ENCODE results near the gene PTCD3. TPM values are rescaled to one million over a fixed set of nuclear protein-coding genes. Genes with fewer than 3 reads are reported as not detected.

The PTCD3 gene
- total RNA-seq = 77.0 TPM

DNA sequence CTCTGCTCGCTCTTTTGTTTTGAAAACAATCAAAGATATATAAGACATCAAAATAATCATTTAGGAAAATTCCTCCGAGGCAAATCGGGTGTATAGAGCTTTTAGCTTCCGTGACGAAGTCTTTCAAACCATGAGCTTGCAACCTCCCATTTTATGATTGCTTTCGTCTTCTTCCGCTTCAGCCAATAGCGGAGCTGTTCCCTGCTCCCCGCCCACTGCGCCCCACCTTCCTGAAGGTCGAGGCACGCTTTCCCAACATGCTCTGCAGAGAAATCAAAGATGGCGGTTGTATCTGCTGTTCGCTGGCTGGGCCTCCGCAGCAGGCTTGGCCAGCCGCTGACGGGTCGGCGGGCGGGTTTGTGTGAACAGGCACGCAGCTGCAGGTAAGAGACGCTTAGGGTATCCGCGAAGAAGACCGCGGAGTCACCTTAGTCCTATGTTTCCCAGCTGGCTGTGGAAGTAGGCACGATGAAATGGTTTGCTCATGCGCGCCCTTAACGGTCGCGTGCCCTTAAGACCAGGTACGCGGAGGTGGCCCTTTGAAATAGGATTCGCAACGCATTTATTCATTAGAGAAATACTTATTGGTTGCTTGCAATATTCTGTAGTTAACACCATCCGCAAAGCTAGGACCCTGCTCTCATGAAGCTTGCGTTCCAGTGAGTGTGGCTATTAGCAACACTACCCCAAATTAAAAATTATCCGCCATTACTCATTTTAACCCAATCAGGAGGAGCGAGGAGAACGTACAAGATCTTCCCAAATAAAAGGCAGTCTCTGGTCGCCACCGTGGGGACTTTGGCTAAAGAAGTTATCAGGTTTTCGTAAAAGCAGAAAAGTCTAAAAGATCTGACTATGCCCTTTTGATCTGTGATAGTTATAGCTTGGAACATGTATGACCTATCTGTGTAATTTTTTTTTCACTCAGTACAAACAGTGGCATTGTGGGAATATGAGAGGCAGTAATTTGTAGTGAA lies at the start of gene PTCD3:
Gene PTCD3, plus strand, starts transcription at position 267 of the 977 bp plus-strand sequence. Its CDS starts 13 bp downstream, at position 280.
- no peak for FAIRE-seq

DNA sequence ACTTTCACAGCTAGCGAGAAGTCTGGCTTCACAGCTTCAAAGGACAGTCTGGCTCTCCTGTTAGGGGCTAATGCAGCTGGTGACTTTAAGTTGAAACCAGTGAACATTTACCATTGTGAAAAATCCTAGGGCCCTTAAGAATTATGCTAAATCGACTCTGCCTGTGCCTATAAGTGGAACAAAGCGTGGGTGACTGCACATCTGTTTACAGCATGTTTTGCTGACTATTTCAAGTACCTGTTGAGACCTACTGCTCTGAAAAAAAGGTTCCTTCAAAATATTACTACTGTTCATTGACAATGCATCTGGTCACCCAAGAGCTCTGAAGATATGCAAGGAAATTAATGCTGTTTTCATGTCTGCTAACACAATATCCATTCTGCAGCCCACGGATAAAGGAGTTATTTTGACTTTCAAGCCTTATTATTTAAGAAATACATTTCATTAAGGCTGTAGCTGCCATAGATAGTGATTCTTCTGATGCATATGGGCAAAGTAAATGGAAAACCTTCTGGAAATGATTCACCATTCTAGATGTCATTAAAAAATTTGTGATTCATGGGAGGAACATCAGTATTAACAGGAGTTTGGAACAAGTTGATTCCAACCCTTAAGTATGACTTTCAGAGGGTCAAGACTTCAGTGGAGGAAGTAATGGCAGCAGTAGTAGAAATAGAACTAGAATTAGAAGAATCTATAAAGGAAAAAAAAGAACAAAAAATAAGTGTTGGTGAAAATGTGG lies 49.3 kb upstream of the PTCD3 start:
- FAIRE-seq = no peak
- no peak for DNase-seq (ENCODE audit: low spot score in 2 of 2)

More for the DNA sequence above, at the start of gene PTCD3:
- DNase-seq (ENCODE audit: low spot score in 2 of 2) = peak; percentile 61 to 84

DNA sequence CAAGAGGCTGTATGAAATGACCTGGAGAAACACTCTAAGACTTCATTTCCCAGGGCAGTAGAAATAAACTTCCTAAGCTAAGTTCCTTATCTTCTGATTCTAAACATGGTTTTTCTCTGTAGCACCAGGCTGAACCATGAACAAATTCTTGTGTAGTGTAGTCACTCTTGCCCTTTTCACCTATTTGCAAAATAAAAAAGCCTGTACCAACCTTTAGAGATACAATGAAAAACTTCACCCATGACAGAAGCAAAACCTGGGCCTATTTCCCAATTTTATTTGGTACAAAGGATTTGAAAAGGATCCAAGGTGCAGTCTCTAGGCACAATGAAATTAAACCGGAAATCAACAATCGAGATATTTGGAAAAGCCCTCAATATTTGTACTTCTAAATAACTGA lies 44.0 kb upstream of the PTCD3 start:
- no peak for FAIRE-seq
- no peak for DNase-seq (ENCODE audit: low spot score in 2 of 2)

DNA sequence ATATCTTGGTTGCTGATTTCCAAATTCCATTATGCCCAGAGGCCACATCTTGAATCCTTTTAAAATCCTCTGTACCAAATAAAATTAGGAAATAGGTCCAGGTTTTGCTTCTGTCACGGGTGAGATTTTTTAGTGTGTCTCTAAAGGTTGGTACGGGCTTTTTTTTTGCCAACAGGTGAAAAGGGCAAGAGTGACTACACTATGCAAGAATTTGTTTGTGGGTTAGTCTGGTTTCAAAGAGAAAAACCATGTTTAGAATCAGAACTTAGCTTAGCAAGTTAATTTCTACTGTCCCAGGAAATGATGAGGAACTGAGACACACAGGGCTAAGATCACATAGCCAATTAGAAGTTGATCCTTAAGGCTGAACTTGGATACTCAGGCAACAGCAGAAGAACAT lies 42.0 kb upstream of the PTCD3 start:
- no peak for FAIRE-seq

DNA sequence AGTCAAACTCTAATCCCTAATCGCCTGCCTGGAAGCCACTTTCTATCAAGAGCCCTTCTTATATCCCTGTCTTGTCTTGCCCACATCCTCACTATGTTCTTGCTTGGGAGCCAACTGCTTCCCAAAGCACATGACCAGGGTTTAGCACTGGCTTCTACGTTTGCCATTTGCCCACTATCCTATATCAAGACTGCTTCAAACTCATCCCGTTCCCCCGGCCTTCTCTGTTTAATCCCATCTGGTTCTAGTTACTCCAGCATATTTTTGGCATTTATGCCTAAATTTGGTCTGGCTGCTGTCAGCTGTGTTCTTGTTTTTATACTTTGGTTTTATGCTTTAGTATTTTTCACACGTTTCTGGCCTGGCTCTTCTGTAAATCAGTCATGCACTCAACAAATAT lies 40.5 kb upstream of the PTCD3 start:
- FAIRE-seq (no peak), DNase-seq (ENCODE audit: low spot score in 2 of 2) (no peak)

More for the DNA sequence above, 42.0 kb upstream of the PTCD3 start:
- DNase-seq (ENCODE audit: low spot score in 2 of 2) = no peak

DNA sequence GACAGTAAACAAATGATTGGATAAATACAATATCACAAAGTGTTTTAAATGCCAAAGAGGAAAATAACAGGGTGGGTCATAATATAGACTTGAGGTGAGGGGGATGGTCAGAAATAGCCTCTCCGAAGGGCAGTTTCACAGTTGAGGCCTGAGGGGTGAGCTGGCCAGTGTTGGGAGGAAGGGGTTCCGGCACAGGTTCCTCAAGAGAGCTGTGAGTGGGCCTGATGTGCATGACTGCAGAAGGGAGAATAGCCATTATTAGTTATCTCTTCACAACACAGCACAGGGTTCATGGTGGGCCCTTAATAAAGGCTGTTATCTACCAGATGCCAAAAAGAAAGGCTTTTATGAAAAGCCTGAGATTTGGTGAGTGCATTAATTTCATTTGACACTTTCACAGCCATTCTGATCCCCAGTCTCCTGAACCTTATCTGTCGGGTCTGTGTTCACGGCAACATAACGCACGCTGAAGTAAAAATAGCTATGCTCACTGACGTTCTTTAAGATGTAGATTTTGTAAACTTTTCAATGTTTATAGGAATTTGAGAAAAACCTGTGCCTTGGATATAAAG lies 39.9 kb upstream of the PTCD3 start:
- no peak for FAIRE-seq
- no peak for DNase-seq (ENCODE audit: low spot score in 2 of 2)

DNA sequence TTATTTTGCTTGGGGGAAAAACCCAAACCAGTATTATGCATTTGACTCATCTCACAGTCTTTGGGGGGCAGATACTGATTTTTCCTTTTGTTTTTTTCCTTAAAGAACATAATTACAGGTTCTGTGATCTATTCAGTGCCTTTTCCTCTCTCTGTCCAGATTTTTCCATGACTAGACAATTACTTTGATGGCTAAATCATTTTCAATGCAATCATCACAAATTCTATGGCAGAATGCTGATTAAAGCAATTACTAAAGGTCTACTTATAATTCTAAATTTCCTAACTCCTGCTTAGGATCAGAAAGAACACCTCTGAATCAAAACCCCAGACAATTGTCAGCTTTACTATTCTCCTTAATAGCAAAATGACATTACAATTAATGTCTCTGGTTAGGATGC lies 39.1 kb upstream of the PTCD3 start:
- DNase-seq (ENCODE audit: low spot score in 2 of 2) (no peak), FAIRE-seq (no peak)

DNA sequence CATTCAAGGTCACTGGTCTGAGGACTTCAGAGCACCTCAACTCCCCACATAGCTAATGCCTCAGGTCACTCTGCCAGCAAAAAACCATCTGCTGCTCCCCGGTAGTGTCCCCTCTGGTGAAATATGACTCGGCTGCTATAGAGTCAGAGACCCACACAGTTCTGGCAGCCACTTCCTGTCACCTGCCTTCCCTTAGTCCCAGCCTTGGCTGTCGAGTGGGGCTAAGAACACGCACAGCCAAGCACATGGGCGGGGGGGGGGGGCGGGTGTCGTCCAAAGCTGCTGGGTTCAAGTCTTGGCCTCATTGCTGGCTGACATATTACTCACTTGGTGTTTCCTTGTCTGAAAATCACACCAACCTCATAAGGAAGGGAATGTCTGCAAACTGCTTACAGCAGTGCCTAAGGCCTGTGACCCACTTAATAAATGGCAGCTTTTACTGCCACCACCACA lies 37.9 kb upstream of the PTCD3 start:
- DNase-seq (ENCODE audit: low spot score in 2 of 2) (no peak), FAIRE-seq (no peak)

DNA sequence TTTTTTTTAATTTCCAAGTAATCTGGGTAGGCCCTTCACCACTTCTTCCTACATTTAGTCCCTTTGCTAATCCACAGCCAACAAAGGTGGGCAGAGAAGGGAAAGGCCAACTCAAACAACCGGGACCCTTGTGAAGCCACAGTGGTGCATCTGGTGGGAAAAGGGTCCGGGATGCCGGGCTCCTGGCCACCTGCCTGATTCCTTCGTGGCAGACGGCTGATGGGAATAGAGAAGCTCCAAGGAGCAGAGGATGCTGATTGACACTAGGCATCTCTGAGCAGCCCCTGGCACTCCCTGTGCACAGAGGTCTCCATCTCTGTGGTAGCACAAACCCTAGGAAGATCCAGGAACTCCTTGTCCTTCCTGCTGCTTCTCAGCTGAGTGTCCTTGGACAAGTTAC lies 37.4 kb upstream of the PTCD3 start:
- DNase-seq (ENCODE audit: low spot score in 2 of 2) (no peak), FAIRE-seq (no peak)

DNA sequence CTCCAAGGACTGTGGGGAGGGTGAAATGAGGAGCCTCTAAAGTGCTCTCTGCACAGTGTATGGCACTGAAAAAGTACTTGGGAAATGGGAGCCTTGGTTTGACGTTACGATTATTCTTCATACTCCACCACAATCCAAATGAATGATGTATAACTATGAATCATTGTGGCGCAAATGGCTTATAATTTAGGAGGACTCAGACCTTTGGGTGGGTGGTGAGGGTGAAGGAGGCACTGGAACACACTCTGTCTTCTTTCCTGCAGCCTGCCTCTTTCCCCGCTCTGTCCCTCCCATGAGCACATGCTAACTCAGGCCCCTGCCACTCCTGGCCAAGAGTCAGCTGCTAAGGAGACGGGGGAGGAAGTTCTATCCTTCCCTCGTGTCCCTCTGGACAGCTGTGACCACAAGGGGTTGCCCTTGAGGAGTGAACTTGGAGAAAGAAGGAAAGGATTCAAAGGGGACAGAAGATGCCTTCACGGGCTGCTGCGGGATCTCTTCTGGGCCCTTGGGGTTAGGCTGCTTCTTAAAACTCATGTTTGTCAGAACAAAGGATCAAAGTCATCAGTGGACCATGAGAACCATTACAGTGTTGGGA lies 36.8 kb upstream of the PTCD3 start:
- FAIRE-seq = no peak
- DNase-seq (ENCODE audit: low spot score in 2 of 2) = no peak

DNA sequence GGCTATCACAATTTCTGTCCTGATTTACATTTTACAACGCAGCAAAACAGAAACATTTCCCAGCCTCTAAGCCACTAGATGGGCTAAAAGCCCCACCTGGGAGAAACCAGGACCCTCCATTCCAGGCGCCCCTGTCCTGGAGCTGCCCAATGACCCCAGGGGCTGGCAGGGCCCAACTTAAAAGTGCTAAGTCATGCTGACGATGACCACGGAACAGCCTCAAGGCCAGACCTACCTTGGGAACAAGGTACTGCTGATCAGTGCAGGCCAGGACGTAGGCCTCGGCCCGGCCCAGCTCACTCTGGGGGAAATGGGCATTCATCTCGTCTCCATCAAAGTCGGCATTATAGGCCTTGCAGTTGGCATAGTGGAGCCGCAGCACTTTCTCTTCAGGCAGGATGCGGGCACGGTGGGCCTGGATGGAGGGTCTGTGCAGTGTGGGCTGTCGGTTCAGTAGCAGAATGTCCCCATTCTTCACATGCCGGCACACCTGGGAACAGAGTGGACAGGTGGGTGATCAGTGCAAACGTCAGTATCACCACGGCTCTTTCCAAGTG lies 36.2 kb upstream of the PTCD3 start:
- no peak for FAIRE-seq
- DNase-seq (ENCODE audit: low spot score in 2 of 2) = no peak

DNA sequence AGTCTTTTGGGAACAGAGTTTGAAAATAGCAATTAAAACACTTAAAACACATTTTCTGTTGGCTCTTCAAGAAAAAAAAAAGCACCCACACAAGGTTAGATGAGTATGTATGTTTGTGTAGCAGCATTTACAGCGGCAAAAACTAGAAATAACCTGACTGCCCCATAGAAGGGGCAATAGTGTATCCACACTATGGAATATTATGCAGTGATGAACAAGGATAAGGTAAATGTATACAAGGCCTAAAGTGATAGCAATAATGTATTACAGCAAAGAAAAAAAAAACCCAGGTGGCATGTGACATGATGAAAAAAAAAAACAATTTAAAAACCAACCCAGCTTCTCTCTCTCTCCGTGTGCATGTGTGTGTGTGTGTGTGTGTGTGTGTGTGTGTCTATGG lies 35.2 kb upstream of the PTCD3 start:
- FAIRE-seq (no peak), DNase-seq (ENCODE audit: low spot score in 2 of 2) (no peak)

DNA sequence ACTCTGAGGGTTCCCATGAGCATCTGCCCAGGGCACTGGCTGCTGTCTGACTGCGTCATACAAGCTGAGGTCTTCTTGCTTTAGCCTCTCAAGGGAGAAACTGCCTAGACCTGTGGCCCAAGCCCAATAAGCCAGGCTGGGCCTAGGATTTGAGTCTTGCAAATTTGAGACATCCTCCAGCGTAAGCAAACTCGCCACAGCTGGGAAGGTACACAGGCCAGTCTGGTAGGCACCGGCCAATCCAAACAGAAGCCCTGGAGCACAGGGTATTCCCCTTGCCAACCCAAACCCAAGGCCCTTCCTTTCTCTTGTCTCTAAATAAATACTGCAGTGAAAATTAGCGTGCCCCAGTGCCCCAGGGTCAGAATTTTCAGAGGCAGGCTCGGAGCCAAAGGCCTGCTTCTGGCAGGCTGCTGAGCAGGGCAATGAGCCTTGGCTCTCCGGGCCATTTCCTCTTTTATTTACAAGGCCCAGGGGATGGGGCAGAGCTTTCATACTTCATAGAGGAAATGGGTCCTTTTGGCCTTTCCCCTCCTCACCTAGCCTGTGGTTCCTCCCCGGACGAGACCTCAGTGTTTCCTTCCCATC lies 33.7 kb upstream of the PTCD3 start:
- peak; percentile 38 to 46 for DNase-seq (ENCODE audit: low spot score in 2 of 2)
- FAIRE-seq = no peak

DNA sequence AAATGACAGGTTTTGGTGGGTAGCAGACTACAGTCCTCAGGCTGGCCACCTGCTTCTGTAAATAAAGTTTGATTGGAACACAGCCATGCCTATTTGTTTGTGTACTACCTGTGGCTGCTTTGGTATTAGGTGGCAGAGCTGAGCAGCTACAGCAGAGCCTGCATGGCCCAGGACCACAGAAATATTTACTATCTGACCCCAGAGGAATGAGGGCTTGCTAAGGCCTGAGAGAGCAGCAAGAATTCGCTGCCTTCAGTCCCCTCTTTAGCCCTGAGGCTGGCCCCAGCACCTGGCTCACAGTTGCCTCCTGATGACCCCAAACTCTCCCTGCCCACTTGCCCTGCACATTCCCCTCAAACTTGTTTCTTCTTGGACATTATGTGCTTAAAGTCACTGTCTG lies 32.8 kb upstream of the PTCD3 start:
- no peak for FAIRE-seq
- no peak for DNase-seq (ENCODE audit: low spot score in 2 of 2)

DNA sequence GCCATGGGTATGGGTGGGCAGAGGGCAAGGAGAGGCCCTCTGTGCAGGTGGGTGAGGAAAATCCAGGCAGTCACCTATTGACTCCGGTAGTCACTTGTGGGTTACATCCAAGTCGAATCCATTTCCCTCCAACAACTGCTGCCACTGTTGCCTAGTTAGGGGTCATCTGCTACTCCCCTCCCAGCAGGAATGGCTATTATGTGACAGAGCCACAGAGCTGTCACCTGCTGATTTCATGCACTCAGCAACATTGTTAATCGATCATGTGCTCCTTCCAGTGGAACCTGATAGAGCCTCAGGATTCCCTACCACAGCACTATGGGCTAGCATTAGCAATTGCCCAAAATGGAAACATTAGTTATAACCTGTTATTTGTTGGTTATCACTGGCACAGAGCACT lies 31.8 kb upstream of the PTCD3 start:
- no peak for DNase-seq (ENCODE audit: low spot score in 2 of 2)
- FAIRE-seq = no peak

DNA sequence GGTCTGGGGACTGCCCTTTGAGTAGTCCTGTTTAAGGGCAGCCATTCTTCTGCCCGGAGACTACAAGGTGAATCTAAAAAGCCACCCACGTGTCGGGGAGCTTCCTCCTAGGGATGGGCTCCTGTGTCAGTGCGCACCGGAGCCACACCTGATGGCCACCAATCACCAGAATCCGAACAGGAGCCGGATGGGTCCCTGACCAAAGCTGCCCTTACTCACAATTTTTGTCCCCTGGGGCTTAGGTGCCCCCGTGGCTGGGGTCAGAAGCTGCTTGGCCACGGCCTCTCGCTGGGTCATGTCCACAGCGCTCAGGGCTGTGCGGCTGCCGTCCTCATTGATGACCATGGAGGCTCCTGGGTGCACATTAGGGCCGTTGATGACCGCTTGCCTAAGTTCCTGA lies 31.2 kb upstream of the PTCD3 start:
- no peak for DNase-seq (ENCODE audit: low spot score in 2 of 2)
- FAIRE-seq = no peak

DNA sequence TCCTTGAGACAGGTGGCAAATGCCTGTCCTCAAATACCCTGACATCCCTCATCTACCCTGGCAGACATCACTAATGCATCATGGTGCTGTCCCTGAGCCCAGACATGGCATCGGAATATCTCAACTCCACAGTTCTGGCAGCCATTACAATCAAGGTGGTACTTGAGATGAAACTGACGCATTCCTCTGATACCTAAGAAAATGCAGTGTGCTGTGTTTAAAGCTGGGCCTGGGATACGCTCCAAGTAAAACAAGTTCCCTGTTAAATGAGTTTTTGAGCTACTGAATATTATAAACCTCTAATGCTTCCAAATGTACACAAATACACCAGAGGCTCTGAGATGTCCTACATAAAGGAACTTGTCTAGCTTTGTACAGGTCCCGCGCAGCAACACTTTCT lies 30.1 kb upstream of the PTCD3 start:
- DNase-seq (ENCODE audit: low spot score in 2 of 2) (no peak), FAIRE-seq (no peak)

DNA sequence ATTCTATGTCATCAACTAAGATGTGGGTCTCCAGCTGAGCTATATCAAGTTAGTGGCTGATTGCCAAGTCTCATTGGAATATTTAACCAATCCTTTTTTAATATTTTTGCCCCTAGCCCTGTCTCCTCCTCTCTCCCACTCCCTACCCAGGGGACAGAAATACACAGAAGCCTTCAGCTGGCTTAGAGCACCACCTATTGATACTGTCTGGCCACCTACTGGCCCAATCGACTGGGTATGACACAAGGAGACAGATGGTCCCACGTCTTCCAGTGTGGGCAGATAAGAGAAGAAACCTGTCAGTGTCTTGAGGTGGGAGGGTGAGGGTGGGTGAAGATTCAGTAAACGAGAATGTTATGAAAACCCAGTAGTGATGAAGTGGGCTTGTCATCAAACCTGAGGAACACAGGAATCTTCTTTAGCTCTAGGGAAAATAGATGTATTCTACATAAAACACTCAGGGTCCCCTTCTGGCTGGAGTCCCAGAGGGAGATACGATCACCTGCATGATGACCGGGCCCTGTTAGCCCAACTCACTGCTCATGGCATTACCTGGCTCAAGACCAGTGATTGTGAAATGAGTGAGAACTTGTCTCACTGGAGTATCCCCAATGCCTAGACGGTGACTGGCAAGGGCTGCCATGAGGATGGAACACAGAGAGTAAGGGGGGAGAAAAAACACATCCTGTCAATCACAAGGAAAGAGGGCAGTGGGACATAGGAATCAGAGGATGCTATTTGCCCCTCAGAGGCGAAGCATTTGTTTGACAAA lies 27.1 kb upstream of the PTCD3 start:
- DNase-seq (ENCODE audit: low spot score in 2 of 2) = peak; percentile 43 to 56
- no peak for FAIRE-seq
